ENCODE data around the gene RGP1. TPM values are rescaled to one million over a fixed set of nuclear protein-coding genes. Genes with fewer than 3 reads are reported as not detected.

RGP1 gene
- total RNA-seq, 1 donor from 2014 or later = 34.6 TPM

GRCh38 chr9:35705372-35705771, 43.7 kb upstream of the RGP1 start:
- H3K27me3 ChIP-seq = no peaks in the 10 kb centered on the region
- no peaks in the 10 kb centered on the region for H3K4me1 ChIP-seq
- peaks cover 100% of the 10 kb centered on the region for H3K36me3 ChIP-seq
- intact Hi-C loops (cut with DNase I) = no loop called here
- DNase-seq (no peak), ATAC-seq (no peak)
- no peak for TF ChIP-seq CTCF (IDR thresholded peaks at IDR 0.05)
- H3K27ac ChIP-seq = no peak overlapping the region
- H3K9me3 ChIP-seq = no peaks in the 10 kb centered on the region
- no peak overlapping the region for H3K4me3 ChIP-seq

DNA sequence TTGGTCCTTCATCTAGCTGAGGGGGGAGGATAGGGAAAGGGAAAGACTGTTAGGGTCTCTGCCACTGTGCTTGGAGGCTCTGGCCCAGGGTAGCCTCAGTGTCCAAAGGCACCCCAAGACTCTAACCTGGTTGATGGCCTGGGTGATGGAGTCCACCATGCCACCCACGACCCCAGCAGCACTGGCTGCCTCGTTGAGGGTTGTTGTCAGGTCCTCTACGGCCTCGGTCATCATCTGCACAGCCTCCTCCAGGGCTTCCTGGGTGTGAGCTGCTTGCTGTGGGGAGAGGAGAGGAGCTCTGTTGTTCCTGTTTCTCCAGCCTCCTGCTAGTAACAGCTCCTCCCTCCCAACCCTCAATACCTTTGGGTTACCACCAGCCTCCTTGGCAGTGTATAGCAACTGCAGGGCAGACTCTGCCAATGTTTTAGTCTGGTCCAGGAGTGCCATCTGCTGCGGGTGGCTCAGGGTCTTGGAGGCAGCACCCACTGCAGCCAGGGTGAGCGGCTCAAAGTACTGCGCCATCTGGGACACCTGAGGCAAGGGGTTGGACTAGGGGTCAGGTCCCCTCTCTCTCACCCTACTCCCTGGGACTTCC, 43.2 kb upstream of the RGP1 start:
- TF ChIP-seq CTCF (IDR thresholded peaks at IDR 0.05) = no peak
- no peak overlapping the region for H3K27ac ChIP-seq
- intact Hi-C loops (cut with DNase I) = no loop called here
- H3K9me3 ChIP-seq = no peaks in the 10 kb centered on the region
- ATAC-seq (no peak), DNase-seq (no peak)
- H3K36me3 ChIP-seq = peaks cover 100% of the 10 kb centered on the region
- H3K4me3 ChIP-seq = no peak overlapping the region
- no peaks in the 10 kb centered on the region for H3K27me3 ChIP-seq
- no peaks in the 10 kb centered on the region for H3K4me1 ChIP-seq

GRCh38 chr9:35706951-35707350, 42.1 kb upstream of the RGP1 start:
- peaks cover 100% of the 10 kb centered on the region for H3K36me3 ChIP-seq

GRCh38 chr9:35708146-35708545, 40.9 kb upstream of the RGP1 start:
- intact Hi-C loops (cut with DNase I) = no loop called here
- H3K9me3 ChIP-seq = no peaks in the 10 kb centered on the region
- H3K4me3 ChIP-seq = no peak overlapping the region
- peaks cover 100% of the 10 kb centered on the region for H3K36me3 ChIP-seq
- TF ChIP-seq CTCF (IDR thresholded peaks at IDR 0.05) = no peak
- no peak for ATAC-seq
- no peak overlapping the region for H3K27ac ChIP-seq
- H3K27me3 ChIP-seq = no peaks in the 10 kb centered on the region
- H3K4me1 ChIP-seq = no peaks in the 10 kb centered on the region
- DNase-seq = no peak

More at GRCh38 chr9:35706951-35707350, 42.1 kb upstream of the RGP1 start:
- no peak overlapping the region for H3K27ac ChIP-seq
- no peaks in the 10 kb centered on the region for H3K27me3 ChIP-seq
- DNase-seq (no peak), ATAC-seq (no peak)
- no peak for TF ChIP-seq CTCF (IDR thresholded peaks at IDR 0.05)
- H3K9me3 ChIP-seq = no peaks in the 10 kb centered on the region
- no peaks in the 10 kb centered on the region for H3K4me1 ChIP-seq
- no peak overlapping the region for H3K4me3 ChIP-seq
- intact Hi-C loops (cut with DNase I) = no loop called here

GRCh38 chr9:35710818-35711500, 38.1 kb upstream of the RGP1 start:
- ATAC-seq = no peak
- TF ChIP-seq CTCF (IDR thresholded peaks at IDR 0.05) = no peak
- intact Hi-C loops (cut with DNase I) = no loop called here
- H3K4me3 ChIP-seq = no peak overlapping the region
- no peak for DNase-seq
- H3K27ac ChIP-seq = no peak overlapping the region
- peaks cover 100% of the 10 kb centered on the region for H3K36me3 ChIP-seq
- no peaks in the 10 kb centered on the region for H3K4me1 ChIP-seq
- no peaks in the 10 kb centered on the region for H3K27me3 ChIP-seq
- H3K9me3 ChIP-seq = no peaks in the 10 kb centered on the region
